ENCODE measurements around the gene MAP3K10. TPM values are rescaled to one million over a fixed set of nuclear protein-coding genes. Genes with fewer than 3 reads are reported as not detected.
A peak's percentile ranks its signal among the peaks of the same experiment; 100 is the strongest.

The MAP3K10 gene
- total RNA-seq, 1 experiment from 2014 or later, result 255 TPM

GRCh38 chr19:40245506-40246128 lies 54.4 kb downstream of the MAP3K10 start:
- intact Hi-C loops (cut with micrococcal nuclease; ENCODE audit: unreplicated experiment), result no loop called here
- H3K27me3 ChIP-seq (ENCODE audit: control insufficient read depth, insufficient read depth, low read length), result no peaks in the 10 kb centered on the region
- ATAC-seq (no peak), DNase-seq (ENCODE audit: low read depth, low spot score) (no peak)
- TF ChIP-seq POLR2AphosphoS5 (IDR thresholded peaks at IDR 0.05; ENCODE audit: low read depth, low read length) (no peak), SIN3A (IDR thresholded peaks at IDR 0.05; ENCODE audit: borderline replicate concordance, insufficient read depth, low read depth, low read length) (no peak)
- in situ Hi-C loops (cut with HindIII; ENCODE audit: low pct_unique_long_range_greater_than_20kb, low sequenced_read_pairs), result no loop called here
- H3K36me3 ChIP-seq (ENCODE audit: control insufficient read depth, insufficient read depth, low read length), result peaks cover 18% of the 10 kb centered on the region
- H3K4me3 ChIP-seq (ENCODE audit: low read depth in 2 of 2, low read length in 2 of 2), result no peak overlapping the region
- H3K4me1 ChIP-seq (ENCODE audit: control insufficient read depth, insufficient read depth, low read length), result no peaks in the 10 kb centered on the region
- ChIA-PET CTCF (interaction anchor here (0.6 to 2.3 kb wide), 4 partner anchors 9 to 82 kb away, joined by 3 to 11 read pairs (median 4); partner anchors contain the start of gene TTC9B), POLR2A (interaction anchor here (0.7 to 0.8 kb wide), 2 partner anchors 14 to 67 kb away, joined by 3 read pairs; no protein-coding TSS in a partner anchor)
- no peaks in the 10 kb centered on the region for H3K9me3 ChIP-seq (ENCODE audit: control insufficient read depth, insufficient read depth, low read depth, low read length)
- no TSS peak for BruUV-seq (replicated peaks)
- H3K27ac ChIP-seq (ENCODE audit: low read length), result no peak overlapping the region

GRCh38 chr19:40246292-40247073 lies 55.3 kb downstream of the MAP3K10 start:
- Histone ChIP-seq H3K9me3 (ENCODE audit: control insufficient read depth, insufficient read depth, low read depth, low read length) (no peaks in the 10 kb centered on the region), H3K4me3 (ENCODE audit: low read depth in 2 of 2, low read length in 2 of 2) (no peak overlapping the region), H3K36me3 (ENCODE audit: control insufficient read depth, insufficient read depth, low read length) (peaks cover 15% of the 10 kb centered on the region), H3K27me3 (ENCODE audit: control insufficient read depth, insufficient read depth, low read length) (no peaks in the 10 kb centered on the region), H3K27ac (ENCODE audit: low read length) (no peak overlapping the region), H3K4me1 (ENCODE audit: control insufficient read depth, insufficient read depth, low read length) (no peaks in the 10 kb centered on the region)
- no peak for DNase-seq (ENCODE audit: low read depth, low spot score)
- intact Hi-C loops (cut with micrococcal nuclease; ENCODE audit: unreplicated experiment) (no loop called here), in situ Hi-C loops (cut with HindIII; ENCODE audit: low pct_unique_long_range_greater_than_20kb, low sequenced_read_pairs) (no loop called here)
- POLR2A ChIA-PET, result interaction anchor here (0.6 to 1.3 kb wide), 12 partner anchors 9 to 71 kb away, joined by 3 to 6 read pairs (median 3); no protein-coding TSS in a partner anchor
- CTCF ChIA-PET, result interaction anchor here (0.6 to 2.3 kb wide), 13 partner anchors 10 to 481 kb away, joined by 3 to 17 read pairs (median 3); partner anchors contain the start of gene TTC9B
- peak; percentile 3 for ATAC-seq
- no TSS peak for BruUV-seq (replicated peaks)
- no peak for TF ChIP-seq REST (IDR thresholded peaks at IDR 0.05; ENCODE audit: insufficient read depth in 1 of 2, low read depth in 2 of 2, low read length in 1 of 2)

GRCh38 chr19:40247178-40247577 lies 56.0 kb downstream of the MAP3K10 start:
- in situ Hi-C loops (cut with HindIII; ENCODE audit: low pct_unique_long_range_greater_than_20kb, low sequenced_read_pairs) (no loop called here), intact Hi-C loops (cut with micrococcal nuclease; ENCODE audit: unreplicated experiment) (no loop called here)
- Histone ChIP-seq H3K27ac (ENCODE audit: low read length) (no peak overlapping the region), H3K27me3 (ENCODE audit: control insufficient read depth, insufficient read depth, low read length) (no peaks in the 10 kb centered on the region), H3K9me3 (ENCODE audit: control insufficient read depth, insufficient read depth, low read depth, low read length) (no peaks in the 10 kb centered on the region), H3K4me1 (ENCODE audit: control insufficient read depth, insufficient read depth, low read length) (no peaks in the 10 kb centered on the region), H3K36me3 (ENCODE audit: control insufficient read depth, insufficient read depth, low read length) (peaks cover 15% of the 10 kb centered on the region), H3K4me3 (ENCODE audit: low read depth in 2 of 2, low read length in 2 of 2) (no peak overlapping the region)
- POLR2A ChIA-PET, result interaction anchor here (0.6 to 1.3 kb wide), 10 partner anchors 9 to 70 kb away, joined by 3 to 6 read pairs (median 3); no protein-coding TSS in a partner anchor
- CTCF ChIA-PET, result interaction anchor here (0.6 to 2.3 kb wide), 9 partner anchors 9 to 482 kb away, joined by 3 to 17 read pairs (median 3); no protein-coding TSS in a partner anchor
- ATAC-seq (peak; percentile 3), DNase-seq (ENCODE audit: low read depth, low spot score) (no peak)
- TF ChIP-seq TCF7L2 (IDR thresholded peaks at IDR 0.05; ENCODE audit: low read depth, low read length) (no peak), CTCF (IDR thresholded peaks at IDR 0.05) (no peak), POLR2AphosphoS5 (IDR thresholded peaks at IDR 0.05; ENCODE audit: low read depth, low read length) (no peak), SIN3A (IDR thresholded peaks at IDR 0.05; ENCODE audit: borderline replicate concordance, insufficient read depth, low read depth, low read length) (no peak), REST (IDR thresholded peaks at IDR 0.05; ENCODE audit: insufficient read depth in 1 of 2, low read depth in 2 of 2, low read length in 1 of 2) (no peak)
- no TSS peak for BruUV-seq (replicated peaks)

Data from Panc1 (cell line).